DMS79 treated with DMSO at 0.1 percent for 48 hours (cell line): Measurements from ENCODE around the gene SARS1.

Experiments
- DNase-seq: peaks from one replicate; lab custom pipeline; 2025; lab: John Stamatoyannopoulos, UW

The SARS1 gene

DNA sequence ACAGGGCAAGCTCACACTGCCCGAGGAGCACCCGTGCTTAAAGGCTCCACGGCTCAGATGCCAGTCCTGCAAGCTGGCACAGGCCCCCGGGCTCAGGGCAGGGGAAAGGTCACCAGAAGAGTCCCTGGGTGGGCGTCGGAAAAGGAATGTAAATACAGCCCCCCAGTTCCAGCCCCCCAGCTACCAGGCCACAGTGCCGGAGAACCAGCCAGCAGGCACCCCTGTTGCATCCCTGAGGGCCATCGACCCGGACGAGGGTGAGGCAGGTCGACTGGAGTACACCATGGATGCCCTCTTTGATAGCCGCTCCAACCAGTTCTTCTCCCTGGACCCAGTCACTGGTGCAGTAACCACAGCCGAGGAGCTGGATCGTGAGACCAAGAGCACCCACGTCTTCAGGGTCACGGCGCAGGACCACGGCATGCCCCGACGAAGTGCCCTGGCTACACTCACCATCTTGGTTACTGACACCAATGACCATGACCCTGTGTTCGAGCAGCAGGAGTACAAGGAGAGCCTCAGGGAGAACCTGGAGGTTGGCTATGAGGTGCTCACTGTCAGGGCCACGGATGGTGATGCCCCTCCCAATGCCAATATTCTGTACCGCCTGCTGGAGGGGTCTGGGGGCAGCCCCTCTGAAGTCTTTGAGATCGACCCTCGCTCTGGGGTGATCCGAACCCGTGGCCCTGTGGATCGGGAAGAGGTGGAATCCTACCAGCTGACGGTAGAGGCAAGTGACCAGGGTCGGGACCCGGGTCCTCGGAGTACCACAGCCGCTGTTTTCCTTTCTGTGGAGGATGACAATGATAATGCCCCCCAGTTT lies 36.9 kb downstream of the SARS1 start:
- no peak for DNase-seq

GRCh38 chr1:109251277-109252166 lies 37.8 kb downstream of the SARS1 start:
- DNase-seq: no peak

GRCh38 chr1:109252167-109252892 lies 38.6 kb downstream of the SARS1 start:
- DNase-seq: no peak

DNA sequence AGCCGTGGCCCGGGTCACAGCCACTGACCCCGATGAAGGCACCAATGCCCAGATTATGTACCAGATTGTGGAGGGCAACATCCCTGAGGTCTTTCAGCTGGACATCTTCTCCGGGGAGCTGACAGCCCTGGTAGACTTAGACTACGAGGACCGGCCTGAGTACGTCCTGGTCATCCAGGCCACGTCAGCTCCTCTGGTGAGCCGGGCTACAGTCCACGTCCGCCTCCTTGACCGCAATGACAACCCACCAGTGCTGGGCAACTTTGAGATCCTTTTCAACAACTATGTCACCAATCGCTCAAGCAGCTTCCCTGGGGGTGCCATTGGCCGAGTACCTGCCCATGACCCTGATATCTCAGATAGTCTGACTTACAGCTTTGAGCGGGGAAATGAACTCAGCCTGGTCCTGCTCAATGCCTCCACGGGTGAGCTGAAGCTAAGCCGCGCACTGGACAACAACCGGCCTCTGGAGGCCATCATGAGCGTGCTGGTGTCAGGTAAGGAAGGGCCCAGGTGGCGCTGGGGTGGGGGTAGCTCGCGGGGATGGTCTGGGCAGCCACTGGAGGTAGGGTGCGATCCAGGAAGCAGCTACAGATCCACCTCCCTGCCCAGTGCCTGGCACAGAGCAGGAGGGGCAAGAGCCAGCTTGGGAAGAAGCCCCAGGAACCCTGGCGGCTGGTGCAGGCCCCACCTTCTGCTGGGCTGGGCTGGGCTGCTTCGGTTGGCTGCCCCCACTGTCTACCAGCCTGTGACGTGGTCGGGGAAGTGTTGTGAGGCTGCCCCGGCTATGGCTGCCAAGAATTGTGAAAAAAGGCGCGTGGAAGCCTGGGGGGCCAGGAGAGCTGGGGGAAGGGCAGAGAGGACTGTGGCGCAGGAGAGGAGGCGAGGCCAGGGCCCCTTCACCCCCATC lies 39.4 kb downstream of the SARS1 start:
- no peak for DNase-seq

DNA sequence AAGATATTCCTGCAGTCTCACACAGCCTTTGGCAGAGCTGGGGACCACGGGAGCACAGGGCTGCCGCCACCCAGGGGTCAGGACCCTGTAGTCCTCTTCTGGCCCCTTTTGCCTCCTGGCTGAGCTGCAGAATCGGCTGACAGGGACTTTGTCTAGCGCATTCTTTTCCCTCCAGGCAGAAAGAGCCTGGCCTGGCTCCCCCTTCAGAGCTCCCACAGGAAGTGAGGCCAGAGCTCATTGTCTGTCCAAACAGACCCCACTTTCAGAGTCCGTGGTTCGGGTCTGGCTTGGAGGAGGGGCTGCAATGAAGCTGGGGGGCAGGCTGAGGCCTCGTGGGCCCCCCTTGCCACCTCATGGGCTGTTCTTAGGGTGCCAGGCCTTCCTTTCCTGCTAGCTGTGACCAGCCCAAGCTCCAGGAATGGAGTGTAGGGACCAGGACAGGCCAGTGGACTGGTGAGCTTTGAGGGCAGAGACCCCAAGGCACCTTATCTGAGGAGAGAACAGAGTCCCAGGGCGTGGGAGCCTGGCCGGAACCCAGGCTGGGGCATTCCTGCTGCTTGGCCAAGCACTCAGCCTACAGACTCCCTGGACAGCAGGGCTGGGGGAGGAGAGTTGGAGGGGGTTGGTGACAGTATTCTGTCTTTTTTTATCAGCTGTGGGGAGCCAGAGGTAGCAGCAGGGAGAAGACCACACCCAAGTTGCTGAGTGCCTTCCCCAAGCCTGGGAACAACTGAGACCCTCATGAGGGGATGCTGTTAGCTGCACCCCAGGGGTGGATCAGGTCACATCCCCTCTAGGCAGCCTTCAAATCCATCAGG lies 40.3 kb downstream of the SARS1 start:
- no peak for DNase-seq

DNA sequence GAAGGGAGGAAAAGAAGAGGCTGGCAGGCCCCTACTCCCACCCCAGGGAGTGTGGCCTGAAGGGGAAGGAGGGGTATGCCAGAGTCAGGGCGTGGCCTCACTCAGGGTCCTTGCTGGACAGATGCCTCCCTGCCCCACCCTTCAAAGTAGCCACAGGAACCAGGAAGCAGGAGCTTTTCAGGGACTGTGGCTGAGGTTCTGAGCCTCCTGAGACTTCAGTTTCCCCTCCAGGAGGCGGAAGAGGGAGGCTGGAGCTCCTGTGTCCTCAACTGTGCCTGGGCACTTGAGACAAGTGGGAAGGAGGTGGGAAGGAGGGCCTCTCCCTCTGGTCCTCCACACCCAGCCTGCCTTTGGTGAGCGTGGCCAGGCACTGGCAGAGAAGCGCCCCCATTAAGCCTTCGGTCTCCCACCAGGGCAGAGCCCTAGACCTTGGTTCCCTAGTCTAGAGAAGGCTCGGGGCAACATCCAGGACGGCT lies 40.9 kb downstream of the SARS1 start:
- peak; percentile 9 for DNase-seq

DNA sequence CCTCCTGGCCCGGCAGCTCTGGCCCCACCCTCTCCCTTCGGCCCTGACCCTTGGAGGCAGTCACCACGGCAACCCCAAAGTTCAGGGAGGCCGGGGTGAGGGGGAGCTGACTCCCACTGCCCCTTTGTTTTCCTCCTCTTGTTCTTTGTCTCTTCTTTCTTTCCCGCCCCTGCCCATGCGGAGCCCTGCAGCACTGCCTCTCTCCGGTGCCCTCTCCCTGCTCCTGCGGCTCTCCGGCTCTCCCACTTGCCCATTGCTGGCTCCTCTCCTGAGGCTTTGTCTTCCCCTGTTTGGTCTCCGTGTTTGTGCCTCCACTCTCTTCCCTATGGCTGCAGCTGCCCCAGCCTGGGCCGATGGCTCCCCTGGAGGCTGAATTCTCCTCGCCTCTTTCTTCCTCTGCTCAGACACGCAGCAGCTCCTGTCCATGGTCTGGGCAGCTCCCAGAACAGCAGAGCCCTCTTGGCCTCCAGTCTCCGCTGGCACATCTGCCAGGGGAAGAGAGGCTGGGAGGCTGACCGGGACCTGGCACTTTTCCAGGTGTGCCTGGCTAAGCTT lies 41.5 kb downstream of the SARS1 start:
- no peak for DNase-seq

- DNase-seq: no peak
Measured at GRCh38 chr1:109255678-109256077, 42.0 kb downstream of the SARS1 start.

DNA sequence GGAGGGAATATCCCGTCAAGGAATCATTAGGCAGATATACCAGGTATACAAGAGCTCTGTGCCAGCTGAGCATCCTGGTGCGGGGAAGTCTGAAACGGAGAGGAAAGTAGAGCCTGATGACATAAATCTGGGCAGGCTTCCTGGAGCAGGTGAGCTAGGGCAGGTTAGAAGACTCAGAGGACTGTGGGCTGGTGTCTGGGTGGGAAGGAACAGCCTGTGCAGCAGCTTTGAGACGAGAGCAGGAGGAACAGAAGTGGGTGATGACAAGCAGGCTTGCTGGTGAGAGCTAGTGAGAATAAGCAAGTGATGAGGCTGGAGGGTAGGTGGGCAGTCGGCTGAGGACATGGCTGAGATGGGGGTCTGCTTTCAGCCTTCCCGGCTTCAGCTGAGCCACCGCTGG lies 42.4 kb downstream of the SARS1 start:
- DNase-seq: no peak

DNA sequence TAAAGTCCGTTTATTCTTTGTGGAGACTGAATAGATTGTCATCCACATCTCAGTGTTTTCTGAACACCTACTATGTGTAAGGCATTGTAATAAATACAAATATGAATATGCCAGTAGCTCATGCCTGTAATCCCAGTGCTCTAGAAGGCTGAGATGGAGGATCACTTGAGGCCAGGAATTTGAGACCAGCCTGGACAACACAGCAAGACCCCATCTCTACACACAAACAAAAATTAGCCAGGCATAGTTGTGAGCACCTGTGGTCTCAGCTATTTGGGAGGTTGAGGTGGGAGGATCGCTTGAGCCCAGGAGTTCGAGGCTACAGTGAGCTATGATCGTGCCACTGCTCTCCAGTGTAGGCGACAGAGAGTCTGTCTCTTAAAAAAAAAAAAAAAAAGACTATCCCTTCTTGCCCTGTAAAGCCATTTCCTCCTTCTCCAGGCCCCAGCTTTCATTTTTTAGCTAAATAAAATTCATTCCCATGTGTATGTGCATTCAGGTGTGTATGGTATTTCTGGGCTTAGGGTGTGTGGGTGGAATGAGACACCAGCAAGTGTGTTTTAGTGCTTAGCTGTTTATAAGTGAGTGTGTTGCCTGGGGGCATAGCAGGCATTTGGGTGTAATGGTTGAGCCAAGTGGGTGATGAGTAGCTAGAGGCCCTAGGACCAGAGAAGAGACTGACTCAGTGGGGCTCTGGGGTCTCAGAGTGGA lies 43.4 kb downstream of the SARS1 start:
- no peak for DNase-seq

DNA sequence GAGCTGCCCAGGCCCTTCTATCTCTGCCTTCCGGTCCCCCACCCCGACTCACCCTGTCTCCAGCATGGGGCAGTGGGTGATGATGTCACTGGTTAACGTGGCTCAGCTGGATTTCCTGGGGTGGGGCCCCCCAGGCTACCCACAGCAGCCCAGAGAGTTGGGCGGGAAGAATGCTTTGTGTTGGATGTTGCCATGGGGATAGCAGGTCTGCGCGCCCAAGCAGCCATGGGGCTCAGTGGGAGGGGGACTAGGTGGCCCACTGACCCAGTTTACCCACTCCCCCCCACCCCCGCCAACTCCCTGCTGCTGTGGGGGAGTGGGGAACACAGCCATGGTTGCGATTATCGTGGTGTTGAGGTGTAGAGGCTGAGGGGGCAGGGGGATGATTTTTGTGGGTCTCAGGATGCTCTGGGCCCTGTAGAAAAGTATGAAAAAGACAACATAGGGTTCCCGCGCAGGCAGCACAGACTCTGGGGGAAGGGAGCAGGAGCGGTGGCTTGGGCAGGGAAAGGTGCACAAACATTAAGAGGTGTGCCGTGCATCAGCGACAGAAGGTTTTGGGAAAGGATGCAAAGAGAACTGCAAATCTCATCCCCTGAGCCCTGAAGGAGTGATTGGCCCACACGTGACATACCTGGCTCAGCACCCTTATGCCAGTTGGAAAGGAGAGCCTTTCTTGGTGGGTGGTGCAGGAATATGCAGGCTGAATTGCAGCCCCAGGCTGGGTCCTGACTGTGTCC lies 44.1 kb downstream of the SARS1 start:
- DNase-seq: no peak

DNA sequence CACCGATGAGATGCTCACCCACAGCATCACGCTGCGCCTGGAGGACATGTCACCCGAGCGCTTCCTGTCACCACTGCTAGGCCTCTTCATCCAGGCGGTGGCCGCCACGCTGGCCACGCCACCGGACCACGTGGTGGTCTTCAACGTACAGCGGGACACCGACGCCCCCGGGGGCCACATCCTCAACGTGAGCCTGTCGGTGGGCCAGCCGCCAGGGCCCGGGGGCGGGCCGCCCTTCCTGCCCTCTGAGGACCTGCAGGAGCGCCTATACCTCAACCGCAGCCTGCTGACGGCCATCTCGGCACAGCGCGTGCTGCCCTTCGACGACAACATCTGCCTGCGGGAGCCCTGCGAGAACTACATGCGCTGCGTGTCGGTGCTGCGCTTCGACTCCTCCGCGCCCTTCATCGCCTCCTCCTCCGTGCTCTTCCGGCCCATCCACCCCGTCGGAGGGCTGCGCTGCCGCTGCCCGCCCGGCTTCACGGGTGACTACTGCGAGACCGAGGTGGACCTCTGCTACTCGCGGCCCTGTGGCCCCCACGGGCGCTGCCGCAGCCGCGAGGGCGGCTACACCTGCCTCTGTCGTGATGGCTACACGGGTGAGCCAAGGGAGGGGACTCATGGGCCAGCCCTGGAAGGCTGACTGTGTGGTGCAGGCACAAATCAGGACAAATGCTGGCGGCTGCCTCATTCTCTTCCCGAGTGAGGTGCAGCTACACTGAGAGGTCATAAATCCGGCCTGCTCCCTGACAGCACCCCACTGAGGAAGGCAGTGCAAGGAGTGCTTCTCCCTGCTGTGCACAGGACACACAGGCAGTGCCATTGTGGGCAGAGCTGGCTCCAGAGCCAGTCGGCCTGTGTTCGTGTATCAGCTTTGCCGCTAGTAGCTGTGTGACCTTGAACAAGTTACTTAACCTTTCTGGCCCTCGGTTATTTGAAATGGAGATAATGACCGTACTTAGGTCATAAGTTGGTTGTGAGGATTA lies 45.1 kb downstream of the SARS1 start:
- DNase-seq: no peak

DNA sequence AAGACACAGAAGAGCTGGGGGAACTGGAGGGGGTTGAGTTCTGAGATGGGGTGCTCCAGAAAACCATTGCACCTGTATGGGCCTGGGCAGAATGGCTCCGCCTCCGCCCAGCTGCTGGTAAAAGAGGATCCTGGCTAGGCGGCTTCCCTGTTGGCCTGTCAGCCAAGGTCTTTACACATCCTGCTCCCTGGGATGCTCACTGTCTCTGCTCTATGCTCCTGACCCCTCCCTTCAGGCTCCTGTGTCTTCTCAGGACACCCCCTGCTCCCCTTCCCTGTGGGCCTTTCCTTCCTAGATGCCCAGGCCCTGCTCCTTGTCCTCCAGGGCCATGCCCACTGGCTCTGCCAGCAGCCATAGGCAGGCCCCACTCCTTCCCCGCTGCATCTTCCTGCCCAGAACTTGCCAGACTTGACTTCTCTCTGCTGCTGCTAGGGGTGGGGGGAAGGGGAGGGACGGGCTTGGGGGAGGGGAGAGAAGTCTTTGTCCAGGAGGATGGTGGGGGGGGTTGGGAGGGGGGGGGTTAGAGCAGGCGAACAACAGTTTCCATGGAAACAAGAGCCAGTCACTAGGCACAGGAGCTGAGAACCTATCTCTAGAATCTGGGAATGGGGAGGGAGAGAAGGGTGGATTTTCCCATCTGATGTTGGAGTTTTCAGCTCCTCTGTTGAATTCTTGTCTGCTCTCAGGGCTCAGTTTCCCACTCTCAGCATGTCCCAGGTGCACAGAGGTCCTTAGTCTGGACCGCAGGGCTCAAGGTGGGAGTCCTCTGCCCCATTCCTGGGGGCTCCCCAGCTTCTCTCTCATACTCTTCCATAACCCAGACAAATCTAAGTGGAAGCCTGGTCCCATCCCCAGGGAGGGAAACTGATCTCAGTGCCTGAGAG lies 46.2 kb downstream of the SARS1 start:
- no peak for DNase-seq

GRCh38 chr1:109261006-109261405 lies 47.3 kb downstream of the SARS1 start:
- no peak for DNase-seq

DNA sequence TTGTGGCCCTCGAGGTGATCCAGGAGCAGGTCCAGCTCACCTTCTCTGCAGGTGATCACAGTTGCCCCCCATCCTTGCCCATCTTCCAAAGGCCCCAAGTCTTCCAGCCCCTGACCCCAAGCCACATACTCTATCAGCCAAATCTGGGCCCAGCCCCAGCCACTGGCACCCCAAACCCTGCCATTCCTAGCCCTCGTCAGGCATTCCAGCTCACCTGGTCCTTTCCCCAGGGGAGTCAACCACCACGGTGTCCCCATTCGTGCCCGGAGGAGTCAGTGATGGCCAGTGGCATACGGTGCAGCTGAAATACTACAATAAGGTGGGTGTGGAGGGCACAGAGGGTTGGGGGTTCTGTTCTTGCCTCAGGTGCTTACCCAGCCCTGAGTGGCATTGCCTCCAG lies 47.9 kb downstream of the SARS1 start:
- no peak for DNase-seq
